GM19463 (cell line): Measurements from ENCODE around the gene HEPACAM.
"Not testable (repeated sequence)": the region's sequence is repeated elsewhere in the genome, so short reads cannot be mapped to it uniquely, and the experiment has no call there.

ENCODE experiments used
- ATAC-seq: cut with Tn5 transposase; IDR thresholded peaks from one replicate; pipeline ENCODE4 v1.9.1; 2021; ENCODE audit warnings: mild to moderate bottlenecking, moderate library complexity; ENCODE audit not compliant: unreplicated experiment

HEPACAM gene, protein sequence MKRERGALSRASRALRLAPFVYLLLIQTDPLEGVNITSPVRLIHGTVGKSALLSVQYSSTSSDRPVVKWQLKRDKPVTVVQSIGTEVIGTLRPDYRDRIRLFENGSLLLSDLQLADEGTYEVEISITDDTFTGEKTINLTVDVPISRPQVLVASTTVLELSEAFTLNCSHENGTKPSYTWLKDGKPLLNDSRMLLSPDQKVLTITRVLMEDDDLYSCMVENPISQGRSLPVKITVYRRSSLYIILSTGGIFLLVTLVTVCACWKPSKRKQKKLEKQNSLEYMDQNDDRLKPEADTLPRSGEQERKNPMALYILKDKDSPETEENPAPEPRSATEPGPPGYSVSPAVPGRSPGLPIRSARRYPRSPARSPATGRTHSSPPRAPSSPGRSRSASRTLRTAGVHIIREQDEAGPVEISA

GRCh38 chr11:124935548-124936514 is at the start of gene HEPACAM:
Gene HEPACAM (minus strand): TSS chr11:124936047. CDS start chr11:124936006, 41 bp downstream.
- ATAC-seq, result no peak

- no peak for ATAC-seq
Observed at GRCh38 chr11:124984512-124984854, 48.6 kb upstream of the HEPACAM start.

- ATAC-seq, result no peak
Observed at GRCh38 chr11:124983674-124984511, 48.0 kb upstream of the HEPACAM start.

DNA sequence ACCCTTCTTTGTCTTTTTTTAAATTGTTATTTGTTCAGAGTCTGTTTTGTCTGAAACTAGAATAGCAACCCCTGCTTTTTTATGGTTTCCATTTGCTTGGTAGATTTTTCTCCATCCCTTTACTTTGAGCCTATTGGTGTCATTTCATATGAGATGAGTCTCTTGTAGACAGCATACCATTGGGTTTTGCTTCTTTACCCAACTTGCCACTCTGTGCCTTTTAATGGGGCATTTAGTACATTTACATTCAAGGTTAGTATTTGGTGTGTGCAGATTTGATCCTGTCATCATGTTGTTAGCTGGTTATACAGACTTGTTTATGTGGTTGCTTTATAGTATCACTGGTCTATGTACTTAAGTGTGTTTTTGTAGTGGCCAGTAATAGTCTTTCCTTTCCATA is 46.2 kb upstream of the HEPACAM start:
- no peak for ATAC-seq

GRCh38 chr11:124978316-124978715 is 42.5 kb upstream of the HEPACAM start:
- no peak for ATAC-seq

GRCh38 chr11:124977006-124977405 is 41.2 kb upstream of the HEPACAM start:
- ATAC-seq, result no peak

DNA sequence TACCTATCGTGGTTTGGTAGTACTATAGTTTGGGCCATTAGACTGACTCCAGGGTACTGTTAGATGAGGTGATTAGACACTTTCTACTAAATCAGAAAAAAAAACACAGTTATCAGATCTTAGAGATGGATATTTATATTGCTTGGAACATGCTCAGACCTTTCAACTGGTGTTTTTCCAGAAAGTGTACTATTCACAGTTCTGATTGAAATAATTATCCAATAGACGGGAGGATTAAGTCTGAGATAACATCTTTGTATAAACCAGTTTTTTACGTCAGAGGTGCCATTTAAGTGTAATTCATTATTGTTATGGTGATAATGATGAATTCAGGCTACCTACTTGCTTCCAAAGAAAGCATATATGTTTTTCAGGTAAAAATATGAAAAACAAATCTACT is 40.7 kb upstream of the HEPACAM start:
- no peak for ATAC-seq

GRCh38 chr11:124971810-124972209 is 36.0 kb upstream of the HEPACAM start:
- no peak for ATAC-seq

- ATAC-seq, result no peak
Observed at GRCh38 chr11:124970925-124971324, 35.1 kb upstream of the HEPACAM start.

DNA sequence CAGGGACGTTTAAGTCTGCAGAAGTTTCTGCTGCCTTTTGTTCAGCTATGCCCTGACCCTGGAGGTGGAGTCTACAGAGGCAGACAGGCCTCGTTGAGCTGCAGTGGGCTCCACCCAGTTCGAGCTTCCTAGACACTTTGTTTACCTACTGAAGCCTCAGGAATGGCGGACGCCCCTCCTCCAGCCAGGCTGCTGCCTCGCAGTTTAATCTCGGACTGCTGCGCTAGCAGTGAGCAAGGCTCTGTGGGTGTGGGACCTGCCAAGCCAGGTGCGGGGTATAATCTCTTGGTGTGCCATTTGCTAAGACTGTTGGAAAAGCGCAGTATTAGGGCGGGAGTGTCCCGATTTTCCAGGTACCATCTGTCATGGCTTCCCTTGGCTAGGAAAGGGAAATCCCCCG is 32.4 kb upstream of the HEPACAM start:
- not testable (repeated sequence) for ATAC-seq

DNA sequence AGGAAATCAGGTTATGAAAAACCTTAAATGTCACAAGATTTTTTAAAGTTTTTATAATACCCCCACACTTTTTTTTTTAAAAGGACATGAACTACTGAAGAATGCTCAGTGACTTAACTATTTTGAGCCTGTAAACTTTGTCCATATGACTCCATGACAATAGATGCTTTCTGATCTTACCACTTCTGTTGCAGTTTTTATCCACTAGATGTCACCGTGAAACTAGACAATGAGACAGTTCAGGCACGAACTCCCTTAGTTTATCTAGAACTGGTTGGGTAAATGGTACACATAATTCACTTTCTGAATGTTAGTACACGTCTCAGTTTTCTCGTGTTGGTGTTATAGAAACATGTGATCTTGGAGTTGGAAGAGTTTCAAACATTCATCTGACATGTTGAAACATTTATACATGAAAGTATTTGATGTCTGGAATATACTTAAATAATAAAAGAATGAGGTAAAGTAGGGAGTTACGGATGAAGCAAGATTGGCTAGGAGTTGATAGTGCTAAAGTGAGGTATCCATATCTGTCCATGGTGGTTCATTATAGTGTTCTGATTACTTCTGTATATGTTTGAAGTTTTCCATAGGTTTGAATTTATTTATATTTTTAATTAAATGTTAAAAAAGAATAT is 26.2 kb upstream of the HEPACAM start:
- ATAC-seq, result no peak

DNA sequence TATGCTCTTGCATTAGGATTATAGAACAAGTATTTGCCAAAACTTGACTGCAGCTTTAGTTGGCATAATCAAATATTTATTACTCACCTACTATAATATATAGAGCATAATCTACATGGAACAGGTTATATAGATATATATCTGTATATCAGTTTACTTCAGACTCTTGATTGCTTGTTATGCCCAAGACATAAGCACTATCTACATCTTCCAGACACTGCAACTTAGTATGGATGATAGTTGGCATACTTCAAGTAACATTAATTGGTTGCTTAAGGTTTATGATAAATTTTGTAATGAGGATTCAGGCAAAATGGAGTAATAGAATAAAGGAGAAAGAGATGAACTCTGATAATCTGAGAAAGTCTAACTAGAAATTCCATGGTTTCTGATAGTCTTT is 19.2 kb upstream of the HEPACAM start:
- no peak for ATAC-seq

DNA sequence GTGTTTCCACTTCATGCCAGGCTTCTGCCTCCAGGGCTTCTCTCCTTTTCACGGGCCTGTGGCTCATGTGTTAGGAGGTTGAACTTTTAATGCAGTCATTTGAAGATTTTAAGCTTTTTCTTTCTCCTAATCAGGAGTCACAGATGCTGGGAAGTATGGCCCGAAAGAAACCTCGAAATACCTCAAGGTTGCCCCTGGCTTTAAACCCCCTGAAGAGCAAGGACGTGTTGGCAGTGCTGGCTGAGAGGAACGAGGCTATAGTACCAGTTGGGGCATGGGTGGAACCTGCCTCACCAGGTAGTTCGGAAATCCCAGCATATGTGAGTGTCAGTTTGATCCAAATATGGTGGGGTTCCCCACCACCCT is 18.7 kb upstream of the HEPACAM start:
- no peak for ATAC-seq

GRCh38 chr11:124953753-124954589 is 18.1 kb upstream of the HEPACAM start, which contains the start of gene CCDC15:
Gene CCDC15 (plus strand): TSS chr11:124954202. CDS start chr11:124954733, 531 bp downstream.
- ATAC-seq, result peak; percentile 100

DNA sequence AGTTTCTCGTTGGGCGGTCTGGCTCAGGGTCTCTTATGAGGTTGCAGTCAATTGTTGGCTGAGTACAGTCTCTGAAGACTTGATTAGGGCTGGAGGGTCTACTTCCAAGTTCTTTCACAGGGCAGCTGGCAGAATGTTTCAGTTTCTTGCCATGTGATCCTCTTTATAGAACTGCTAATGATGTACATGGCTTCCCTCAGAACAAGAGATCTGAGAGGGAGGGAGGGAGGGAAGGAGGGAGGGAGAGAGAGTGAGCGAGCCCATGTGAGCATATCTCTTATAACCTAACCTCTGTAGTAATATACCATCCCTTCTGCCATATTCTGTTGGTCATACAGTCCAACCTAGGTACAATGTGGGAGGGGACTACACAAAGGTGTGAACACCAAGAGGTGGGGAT is 15.5 kb upstream of the HEPACAM start:
- no peak for ATAC-seq

- ATAC-seq, result no peak
Observed at GRCh38 chr11:124950601-124951330, 14.9 kb upstream of the HEPACAM start.

- no peak for ATAC-seq
Observed at GRCh38 chr11:124946735-124947141, 10.9 kb upstream of the HEPACAM start.

GRCh38 chr11:124945826-124946225 is 10.0 kb upstream of the HEPACAM start:
- no peak for ATAC-seq

GRCh38 chr11:124944565-124944964 is 8.7 kb upstream of the HEPACAM start:
- no peak for ATAC-seq
